H1 (cell line): ENCODE results near the gene SYNDIG1.

ENCODE experiments used
- CBX5 ChIP-seq: fragments of 300-800, 300-1000 bp; sonication (generic); IDR thresholded peaks from 2 replicates; pipeline ENCODE4 v1.7.1; 2016; ENCODE audit warnings: antibody characterized with exemption, low read length, low read depth
- CHD2 ChIP-seq: IDR thresholded peaks from 2 replicates; pipeline ENCODE4 v1.6.1; 2012; ENCODE audit warnings: low read length, improper control_type of control experiment
- EZH2 ChIP-seq: fragments of 200-600 bp; sonication (generic); IDR thresholded peaks from 2 replicates; pipeline ENCODE4 v1.7.1; 2012; ENCODE audit warnings: low read depth, mild to moderate bottlenecking, moderate library complexity, low read length, inconsistent platforms; ENCODE audit not compliant: severe bottlenecking
- GABPA ChIP-seq: IDR thresholded peaks from 2 replicates; pipeline ENCODE4 v1.6.1; 2011; ENCODE audit warnings: mild to moderate bottlenecking, low read length, moderate library complexity, borderline replicate concordance; ENCODE audit not compliant: insufficient read depth
- MAFK ChIP-seq: IDR thresholded peaks from 2 replicates; pipeline ENCODE4 v1.6.1; 2012; ENCODE audit warnings: low read depth, mild to moderate bottlenecking, improper control_type of control experiment, low read length
- NANOG ChIP-seq: IDR thresholded peaks from 2 replicates; pipeline ENCODE4 v1.6.1; 2011; ENCODE audit warnings: low read length, low read depth, mild to moderate bottlenecking, inconsistent platforms; ENCODE audit not compliant: insufficient read depth, poor library complexity, severe bottlenecking
- POLR2A ChIP-seq, 2 experiments: IDR thresholded peaks; 1 replicate in 1 of 2; 2 replicates in 1 of 2; pipeline ENCODE4 v1.6.1; 2011; ENCODE audit warnings: low read depth in 2 of 2, low read length in 2 of 2, mild to moderate bottlenecking in 2 of 2; ENCODE audit errors: control extremely low read depth in 1 of 2
- TF ChIP-seq, protein P1 (sequence below), 3 experiments: IDR thresholded peaks; 1 replicate in 2 of 3; 2 replicates in 1 of 3; pipeline versions ENCODE4 v1.5.1 to v1.6.1; 2011; ENCODE audit warnings: low read length in 3 of 3, mild to moderate bottlenecking in 3 of 3, inconsistent platforms in 2 of 3, low read depth in 1 of 3, moderate library complexity in 1 of 3; ENCODE audit not compliant: insufficient read depth in 1 of 3; ENCODE audit errors: control extremely low read depth in 1 of 3

DNA sequence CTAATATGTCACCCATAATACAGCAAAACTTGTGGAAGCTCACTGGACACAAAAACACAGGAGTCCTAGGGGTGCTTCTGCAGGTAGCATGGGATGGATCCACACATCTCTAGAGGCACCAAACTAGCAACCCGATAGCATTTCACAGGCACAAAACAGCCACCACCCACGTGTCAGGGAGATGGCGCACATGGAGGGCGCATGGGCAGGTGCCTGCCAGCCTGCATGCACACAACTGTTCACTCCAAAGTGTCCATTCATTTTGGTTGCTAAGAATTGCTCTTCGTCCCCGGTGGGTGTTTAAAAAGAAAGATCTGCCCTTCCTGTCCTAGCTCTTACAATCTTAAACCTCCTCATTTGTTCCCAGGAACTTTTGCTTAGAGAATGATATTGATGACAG, 171.3 kb downstream of the SYNDIG1 start:
- TF ChIP-seq CHD2: no peak
- TF ChIP-seq MAFK: no peak
- no peak for TF ChIP-seq POLR2A (IDR thresholded peaks at IDR 0.05; ENCODE audit: control extremely low read depth in 1 of 2, low read depth in 2 of 2, low read length in 2 of 2)
- TF ChIP-seq, protein P1, sequence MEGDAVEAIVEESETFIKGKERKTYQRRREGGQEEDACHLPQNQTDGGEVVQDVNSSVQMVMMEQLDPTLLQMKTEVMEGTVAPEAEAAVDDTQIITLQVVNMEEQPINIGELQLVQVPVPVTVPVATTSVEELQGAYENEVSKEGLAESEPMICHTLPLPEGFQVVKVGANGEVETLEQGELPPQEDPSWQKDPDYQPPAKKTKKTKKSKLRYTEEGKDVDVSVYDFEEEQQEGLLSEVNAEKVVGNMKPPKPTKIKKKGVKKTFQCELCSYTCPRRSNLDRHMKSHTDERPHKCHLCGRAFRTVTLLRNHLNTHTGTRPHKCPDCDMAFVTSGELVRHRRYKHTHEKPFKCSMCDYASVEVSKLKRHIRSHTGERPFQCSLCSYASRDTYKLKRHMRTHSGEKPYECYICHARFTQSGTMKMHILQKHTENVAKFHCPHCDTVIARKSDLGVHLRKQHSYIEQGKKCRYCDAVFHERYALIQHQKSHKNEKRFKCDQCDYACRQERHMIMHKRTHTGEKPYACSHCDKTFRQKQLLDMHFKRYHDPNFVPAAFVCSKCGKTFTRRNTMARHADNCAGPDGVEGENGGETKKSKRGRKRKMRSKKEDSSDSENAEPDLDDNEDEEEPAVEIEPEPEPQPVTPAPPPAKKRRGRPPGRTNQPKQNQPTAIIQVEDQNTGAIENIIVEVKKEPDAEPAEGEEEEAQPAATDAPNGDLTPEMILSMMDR (IDR thresholded peaks at IDR 0.05; ENCODE audit: control extremely low read depth in 1 of 3, insufficient read depth in 1 of 3, low read depth in 1 of 3, low read length in 3 of 3): no peak
- no peak for TF ChIP-seq NANOG
- no peak for TF ChIP-seq EZH2
- no peak for TF ChIP-seq GABPA
- no peak for TF ChIP-seq CBX5
